Lower leg skin (tissue), 4 donors: ENCODE results near the gene ADAT3. TPM values are rescaled to one million over a fixed set of nuclear protein-coding genes. Genes with fewer than 3 reads are reported as not detected.

Experiments
- DNase-seq, 2 donors: peaks; one replicate each; pipeline ENCODE4 v3.0.0-alpha.2; 2019; ENCODE audit warnings: low spot score in 2 of 2
- H3K4me3 ChIP-seq: fragments of 200-600 bp; sonication (generic); 2 replicates; pipeline ENCODE4 v1.5.1; 2017; ENCODE audit warnings: mild to moderate bottlenecking, low read depth; ENCODE audit not compliant: poor library complexity, severe bottlenecking
- CTCF ChIP-seq, 3 donors: fragments of 450-650 bp; IDR thresholded peaks; one replicate each; pipeline ENCODE4 v1.5.1; 2016; ENCODE audit warnings: antibody characterized with exemption in 3 of 3, mild to moderate bottlenecking in 3 of 3, moderate library complexity in 2 of 3
- POLR2A ChIP-seq, 2 donors: fragments of 450-650 bp; IDR thresholded peaks; one replicate each; pipeline ENCODE4 v1.6.1; 2016 to 2017; ENCODE audit warnings: antibody characterized with exemption in 2 of 2, mild to moderate bottlenecking in 1 of 2, moderate library complexity in 1 of 2
- WGBS, 2 donors: methylation state at CpG; one replicate each; pipeline ENCODE4 v1.1.5; 2018; 5-methylcytosine and 5-hydroxymethylcytosine counted together
- intact Hi-C: fragments of 100-400 bp; cut with DNase I; formaldehyde crosslinking; loops from one replicate; pipeline ENCODE4 v1.15.0; 2023; ENCODE audit warnings: low total_unique reads
- total RNA-seq, 4 donors: library from RNA; depleted of rRNA; stranded (reverse); fragments of >200 nt; gene quantifications; one replicate each; pipeline ENCODE4 v1.1.0, GENCODE V29; 2016

ADAT3 gene
- total RNA-seq, 4 donors from 2014 or later, result 20.1 to 27.3 (median 25.7) TPM

GRCh38 chr19:1953037-1953436 lies 47.8 kb downstream of the ADAT3 start:
- TF ChIP-seq CTCF (IDR thresholded peaks at IDR 0.05), result no peak
- TF ChIP-seq POLR2A (IDR thresholded peaks at IDR 0.05), result no peak
- H3K4me3 ChIP-seq, result no peak overlapping the region
- DNase-seq, result no peak
- 88 to 93% methylated on average over 15 to 19 of the region's 19 CpGs for WGBS, 2 donors
- intact Hi-C loops, result no loop called here

GRCh38 chr19:1953441-1954094 lies 48.4 kb downstream of the ADAT3 start:
- WGBS, 2 donors, result 91% methylated on average over 30 to 32 of the region's 32 CpGs
- no peak for DNase-seq
- H3K4me3 ChIP-seq, result no peak overlapping the region
- no peak for TF ChIP-seq CTCF (IDR thresholded peaks at IDR 0.05)
- TF ChIP-seq POLR2A (IDR thresholded peaks at IDR 0.05), result no peak
- intact Hi-C loops, result no loop called here

- no peak overlapping the region for H3K4me3 ChIP-seq
- WGBS, 2 donors, result 86 to 88% methylated on average over 14 to 15 of the region's 15 CpGs
- no peak for TF ChIP-seq CTCF (IDR thresholded peaks at IDR 0.05)
- TF ChIP-seq POLR2A (IDR thresholded peaks at IDR 0.05), result no peak
- no peak for DNase-seq
- intact Hi-C loops, result no loop called here
Observed at GRCh38 chr19:1954532-1954933, 49.3 kb downstream of the ADAT3 start.

GRCh38 chr19:1955171-1956121 lies 50.2 kb downstream of the ADAT3 start:
- intact Hi-C loops, result no loop called here
- 81 to 86% methylated on average over 27 to 32 of the region's 51 CpGs for WGBS, 2 donors
- DNase-seq, result no peak
- TF ChIP-seq POLR2A (IDR thresholded peaks at IDR 0.05), result no peak
- no peak for TF ChIP-seq CTCF (IDR thresholded peaks at IDR 0.05)
- no peak overlapping the region for H3K4me3 ChIP-seq

- intact Hi-C loops, result no loop called here
- no peak overlapping the region for H3K4me3 ChIP-seq
- 87 to 89% methylated on average over 6 to 12 of the region's 12 CpGs for WGBS, 2 donors
- TF ChIP-seq CTCF (IDR thresholded peaks at IDR 0.05), result no peak
- TF ChIP-seq POLR2A (IDR thresholded peaks at IDR 0.05), result no peak
- DNase-seq, result no peak
Observed at GRCh38 chr19:1956122-1956494, 50.9 kb downstream of the ADAT3 start.
